GM12878 (cell line): ENCODE data around the gene EIF2A. TPM values are rescaled to one million over a fixed set of nuclear protein-coding genes. Genes with fewer than 3 reads are reported as not detected.
"Not testable (repeated sequence)": the region's sequence is repeated elsewhere in the genome, so short reads cannot be mapped to it uniquely, and the experiment has no call there.

Experiments used
- ATAC-seq: fragments of 200-7000 bp; cut with Tn5 transposase; 3 replicates; pipeline ENCODE4 v1.9.1; 2020; ENCODE audit warnings: mild to moderate bottlenecking, moderate library complexity
- BruUV-seq: library from RNA; stranded (reverse); fragments of 400-500 nt; replicated peaks from 2 replicates; lab custom pipeline; 2021; lab: Mats Ljungman, UMichigan
- CTCF ChIA-PET: fragments of 300-600 bp; sonication (Branson Sonifier 250); formaldehyde crosslinking; extraction: SDS; loops from one replicate; lab custom pipeline; 2021; ENCODE audit warnings: inconsistent platforms; lab: Yijun Ruan, JAX
- POLR2A ChIA-PET: fragments of 350-600 bp; formaldehyde crosslinking; extraction: SDS; loops from one replicate; lab custom pipeline; 2021; ENCODE audit warnings: inconsistent platforms; lab: Charles Lee
- RAD21 ChIA-PET: fragments of 300-600 bp; sonication (Branson Sonifier 250); formaldehyde crosslinking; loops from one replicate; lab custom pipeline; 2023; ENCODE audit warnings: antibody characterized with exemption; ENCODE audit not compliant: unreplicated experiment; lab: Charles Lee
- SMC1A ChIA-PET: fragments of 300-600 bp; sonication (Branson Sonifier 250); formaldehyde crosslinking; loops from one replicate; lab custom pipeline; 2023; ENCODE audit not compliant: unreplicated experiment, uncharacterized antibody; lab: Charles Lee
- DNase-seq: peaks from one replicate; pipeline ENCODE4 v3.0.0-alpha.2; 2011; ENCODE audit warnings: low read depth, low spot score
- FAIRE-seq: peaks from 3 replicates; lab custom pipeline; 2011; peaks lifted over from hg19 to GRCh38; lab: Jason Lieb, UNC
- H2AFZ ChIP-seq: 2 replicates; pipeline ENCODE4 v1.6.0; 2011; ENCODE audit warnings: low read depth, low read length, control low read depth; ENCODE audit not compliant: control insufficient read depth
- H3K27ac ChIP-seq: 2 replicates; pipeline ENCODE4 v1.5.1; 2011; ENCODE audit warnings: control low read depth; ENCODE audit not compliant: control insufficient read depth, insufficient read depth
- H3K27me3 ChIP-seq, 2 experiments: replicated peaks in 1 of 2; 2 replicates each; pipeline versions ENCODE4 v1.6.0 to v1.6.1; 2011; ENCODE audit warnings: low read length in 1 of 2; ENCODE audit not compliant: control insufficient read depth in 2 of 2, insufficient read depth in 2 of 2
- H3K36me3 ChIP-seq, 2 experiments: 2 replicates each; pipeline ENCODE4 v1.5.1; 2011; ENCODE audit warnings: low read length in 1 of 2; ENCODE audit not compliant: control insufficient read depth in 2 of 2, insufficient read depth in 2 of 2
- H3K4me1 ChIP-seq: 2 replicates; pipeline ENCODE4 v1.6.1; 2011; ENCODE audit warnings: mild to moderate bottlenecking, low read length, moderate library complexity, mixed read lengths; ENCODE audit not compliant: control insufficient read depth, insufficient read depth
- H3K4me2 ChIP-seq: 2 replicates; pipeline ENCODE4 v1.6.0; 2011; ENCODE audit warnings: control low read depth; ENCODE audit not compliant: control insufficient read depth, insufficient read depth
- H3K4me3 ChIP-seq: fragments of 200-600 bp; sonication (generic); 2 replicates; pipeline ENCODE4 v1.5.1; 2016
- H3K79me2 ChIP-seq: 2 replicates; pipeline ENCODE4 v1.6.0; 2011; ENCODE audit warnings: low read length; ENCODE audit not compliant: control insufficient read depth, insufficient read depth
- H3K9ac ChIP-seq: 2 replicates; pipeline ENCODE4 v1.8.0; 2011; ENCODE audit warnings: low read length, control low read depth, mixed read lengths; ENCODE audit not compliant: control insufficient read depth, insufficient read depth
- H3K9me3 ChIP-seq: replicated peaks from 3 replicates; pipeline ENCODE4 v1.5.1; 2011; ENCODE audit warnings: mild to moderate bottlenecking, low read length; ENCODE audit not compliant: control insufficient read depth, insufficient read depth
- H4K20me1 ChIP-seq: 2 replicates; pipeline ENCODE4 v1.6.0; 2011; ENCODE audit not compliant: control insufficient read depth, insufficient read depth
- CBX3 ChIP-seq: fragments of 200-600 bp; sonication (generic); IDR thresholded peaks from 2 replicates; pipeline ENCODE4 v1.6.1; 2016; ENCODE audit warnings: low read depth, borderline replicate concordance
- CREB1 ChIP-seq: IDR thresholded peaks from 2 replicates; pipeline ENCODE4 v1.6.1; 2012; ENCODE audit warnings: low read depth, mild to moderate bottlenecking, inconsistent platforms
- EZH2 ChIP-seq: IDR thresholded peaks from 2 replicates; pipeline ENCODE4 v1.6.1; 2012; ENCODE audit warnings: low read depth, mild to moderate bottlenecking, control low read depth, inconsistent platforms, low read length, borderline replicate concordance; ENCODE audit not compliant: control insufficient read depth
- IKZF2 ChIP-seq, 2 experiments: fragments of 450-650 bp; IDR thresholded peaks; 2 replicates each; pipeline ENCODE4 v1.6.1; 2017; ENCODE audit warnings: mild to moderate bottlenecking in 2 of 2, moderate library complexity in 2 of 2
- JUND ChIP-seq: IDR thresholded peaks from 2 replicates; pipeline ENCODE4 v1.6.1; 2012; ENCODE audit warnings: low read depth, mild to moderate bottlenecking, low read length, improper control_type of control experiment, moderate library complexity
- NBN ChIP-seq: fragments of 450-650 bp; IDR thresholded peaks from 2 replicates; pipeline ENCODE4 v1.6.1; 2016
- POLR2AphosphoS5 ChIP-seq: IDR thresholded peaks from 2 replicates; pipeline ENCODE4 v1.6.1; 2011; ENCODE audit warnings: mild to moderate bottlenecking, low read length, inconsistent platforms
- RAD51 ChIP-seq: fragments of 450-650 bp; IDR thresholded peaks from 2 replicates; pipeline ENCODE4 v1.6.1; 2016; ENCODE audit warnings: moderate library complexity, mild to moderate bottlenecking, inconsistent platforms
- RELB ChIP-seq: fragments of 450-650 bp; IDR thresholded peaks from 2 replicates; pipeline ENCODE4 v1.6.1; 2017; ENCODE audit warnings: low read depth, mild to moderate bottlenecking, moderate library complexity
- RFX5 ChIP-seq: IDR thresholded peaks from 2 replicates; pipeline ENCODE4 v1.6.1; 2011; ENCODE audit warnings: low read depth, low read length, improper control_type of control experiment
- SMARCA5 ChIP-seq: fragments of 450-650 bp; IDR thresholded peaks from 2 replicates; pipeline ENCODE4 v1.6.1; 2017; ENCODE audit warnings: mild to moderate bottlenecking
- WRNIP1 ChIP-seq: IDR thresholded peaks from 2 replicates; pipeline ENCODE4 v1.6.1; 2011; ENCODE audit warnings: low read depth, low read length, improper control_type of control experiment, borderline replicate concordance
- ZNF207 ChIP-seq: fragments of 450-650 bp; IDR thresholded peaks from 2 replicates; pipeline ENCODE4 v1.6.1; 2014; ENCODE audit warnings: antibody characterized with exemption, mild to moderate bottlenecking, borderline replicate concordance
- ZNF687 ChIP-seq: fragments of 450-650 bp; IDR thresholded peaks from 2 replicates; pipeline ENCODE4 v1.6.1; 2017; ENCODE audit warnings: mild to moderate bottlenecking, moderate library complexity
- WGBS: methylation state at CpG from one replicate; pipeline ENCODE4 v1.1.6; 2016; ENCODE audit warnings: low lambda C conversion rate; ENCODE audit not compliant: insufficient replicate concordance, insufficient coverage; ENCODE audit errors: missing lambda C conversion rate; 5-methylcytosine and 5-hydroxymethylcytosine counted together
- in situ Hi-C: fragments of 300-500 bp; cut with MboI; formaldehyde crosslinking; loops from 9 replicates; pipeline ENCODE4 v1.14.3; 2018; ENCODE audit warnings: mixed read lengths
- intact Hi-C: fragments of 100-400 bp; cut with micrococcal nuclease; formaldehyde crosslinking; loops from one replicate; pipeline ENCODE4 v1.14.2; 2022; ENCODE audit not compliant: unreplicated experiment
- polyA plus RNA-seq, 11 experiments: library from polyadenylated mRNA; depleted of rRNA in 4 of 11; unstranded in 6 of 11; stranded (reverse) in 5 of 11; fragments of >200 nt; fragmentation: Nextera tagmentation in 4 of 11; fragmentation: Illumina TruSeq in 1 of 11; extraction: Ambion mirVana in 4 of 11; extraction: Trizol in 1 of 11; gene quantifications; 1 replicate in 1 of 11; 2 replicates in 10 of 11; pipeline versions ENCODE4 v1.2.1 to v1.2.3, GENCODE V29; 2011 to 2016; ENCODE audit warnings: inconsistent platforms in 2 of 11, missing spikeins in 2 of 11, low read depth in 1 of 11
- total RNA-seq, 4 experiments: library from RNA; depleted of rRNA in 3 of 4; stranded (reverse); fragments of >200 nt in 3 of 4; fragmentation: Illumina TruSeq in 1 of 4; extraction: Trizol in 1 of 4; gene quantifications; 2 replicates each; pipeline versions ENCODE4 v1.2.1 to v1.2.3, GENCODE V29; 2013 to 2021

Gene EIF2A
- total and polyA plus RNA-seq, 10 of the 15 experiments (the other 5 are each of a cell fraction or from before 2014, with no cell fraction given), result 85.4 to 211 (median 136) TPM

DNA sequence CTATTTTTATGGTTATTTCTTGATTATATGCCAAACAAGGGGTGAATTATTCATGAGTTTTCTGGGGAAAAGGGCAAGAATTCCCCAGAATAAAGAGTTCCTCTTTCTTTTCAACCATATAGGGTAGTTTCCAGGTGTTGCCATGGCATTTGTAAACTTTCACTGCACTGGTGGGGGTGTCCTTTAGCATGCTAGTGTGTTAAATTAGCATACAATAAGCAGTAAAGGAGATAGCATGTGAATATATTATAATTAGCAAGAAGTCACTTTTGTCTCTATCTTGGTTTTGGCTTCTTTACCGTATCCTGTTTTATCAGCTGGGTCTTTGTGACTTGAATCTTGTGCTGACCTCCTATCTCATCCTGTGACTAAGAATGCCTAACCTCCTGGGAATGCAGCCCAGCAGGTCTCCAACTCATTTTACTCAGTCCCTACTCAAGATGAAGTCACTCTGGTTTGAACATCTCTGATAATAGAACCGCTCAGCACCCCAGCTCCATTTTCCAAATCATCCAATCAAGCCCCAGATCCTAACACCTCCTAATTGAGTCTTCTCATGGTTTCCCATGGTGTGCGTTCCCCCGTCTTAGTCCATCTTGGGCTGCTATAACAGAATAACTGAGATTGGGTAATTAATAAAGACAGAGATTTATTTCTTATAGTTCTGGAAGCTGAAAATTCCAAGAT is 53.2 kb downstream of the EIF2A start (continued):
- 0 out of 2 replicates have a peak, but pooled peaks have one; percentile 18 for TF ChIP-seq SMARCA5
- TF ChIP-seq EZH2, result no peak
- no peak for TF ChIP-seq CBX3
- no peak for TF ChIP-seq CREB1
- no peak for TF ChIP-seq ZNF207
- TF ChIP-seq JUND, result no peak
- peak; percentile 60; the same call in 1 of the 2 replicates for TF ChIP-seq RFX5
- peak; percentile 39 to 52; a peak in 2 of 4 replicates for TF ChIP-seq IKZF2 (IDR thresholded peaks at IDR 0.05)
- TF ChIP-seq WRNIP1, result no peak
- TF ChIP-seq NBN, result 0 out of 2 replicates have a peak, but pooled peaks have one; percentile 7

- H3K9me3 ChIP-seq, ATAC-seq, H4K20me1 ChIP-seq, CTCF ChIA-PET, H3K27me3 ChIP-seq, H3K36me3 ChIP-seq, FAIRE-seq, DNase-seq, H2AFZ ChIP-seq, in situ Hi-C loops: not testable (repeated sequence)
- Histone ChIP-seq H3K4me3 (peak overlapping the region; percentile 92), H3K4me1 (peaks cover 18% of the 10 kb centered on the region), H3K9ac (peak overlapping the region; percentile 92), H3K4me2 (peak overlapping the region; percentile 82), H3K79me2 (peaks cover 92% of the 10 kb centered on the region), H3K27ac (peak overlapping the region; percentile 88)
- ChIA-PET POLR2A (interaction anchor here (1.0 to 5.0 kb wide), 5 partner anchors 9 to 162 kb away, joined by 3 to 33 read pairs (median 9); partner anchors contain the start of genes EIF2A, SERP1 and SIAH2), SMC1A (interaction anchor here (0.7 to 1.2 kb wide), 5 partner anchors 51 to 943 kb away, joined by 3 read pairs; partner anchors contain the start of genes EIF2A, SERP1 and WWTR1), RAD21 (interaction anchor here (0.6 to 3.3 kb wide), 2 partner anchors 55 to 101 kb away, joined by 4 to 25 read pairs; partner anchors contain the start of genes EIF2A and SERP1)
- 0% methylated on average over 13 of the region's 13 CpGs for WGBS
- intact Hi-C loops, result loop anchor here (5.0 kb wide), 2 partner anchors 101 to 189 kb away; partner anchors contain the start of gene ERICH6
- TSS peak; percentile 64 for BruUV-seq
- TF ChIP-seq NBN (peak; percentile 77), RELB (peak; percentile 28), IKZF2 (IDR thresholded peaks at IDR 0.05) (peak in 1 of 2 experiments; percentile 45; a peak in 1 of 4 replicates), ZNF687 (0 out of 2 replicates have a peak, but pooled peaks have one; percentile 20), POLR2AphosphoS5 (peak; percentile 67; the same call in 1 of the 2 replicates), RAD51 (0 out of 2 replicates have a peak, but pooled peaks have one; percentile 24)
Observed at GRCh38 chr3:150600647-150601530, 54.3 kb downstream of the EIF2A start.
